Ishikawa (cell line): ENCODE measurements around the gene ARL8B.

Experiments used
- CEBPB ChIP-seq: IDR thresholded peaks from 2 replicates; pipeline ENCODE4 v1.6.1; 2012
- CREB1 ChIP-seq: IDR thresholded peaks from 2 replicates; pipeline ENCODE4 v1.6.1; 2012; ENCODE audit warnings: low read depth
- EGR1 ChIP-seq: IDR thresholded peaks from 2 replicates; pipeline ENCODE4 v1.6.1; 2012
- EP300 ChIP-seq: IDR thresholded peaks from 2 replicates; pipeline ENCODE4 v1.6.1; 2012; ENCODE audit warnings: borderline replicate concordance
- FOXM1 ChIP-seq: IDR thresholded peaks from 2 replicates; pipeline ENCODE4 v1.6.1; 2012; ENCODE audit warnings: low read depth, borderline replicate concordance
- MAX ChIP-seq: IDR thresholded peaks from 2 replicates; pipeline ENCODE4 v1.6.1; 2012
- NFIC ChIP-seq: IDR thresholded peaks from 2 replicates; pipeline ENCODE4 v1.6.1; 2012
- RAD21 ChIP-seq: IDR thresholded peaks from 2 replicates; pipeline ENCODE4 v1.6.1; 2012; ENCODE audit warnings: low read depth
- REST ChIP-seq: IDR thresholded peaks from 2 replicates; pipeline ENCODE4 v1.6.1; 2012; ENCODE audit warnings: low read depth, mild to moderate bottlenecking
- TAF1 ChIP-seq: IDR thresholded peaks from 2 replicates; pipeline ENCODE4 v1.6.1; 2012; ENCODE audit warnings: low read depth, mild to moderate bottlenecking
- TCF12 ChIP-seq: IDR thresholded peaks from 2 replicates; pipeline ENCODE4 v1.6.1; 2012; ENCODE audit warnings: low read depth
- TEAD4 ChIP-seq: IDR thresholded peaks from 2 replicates; pipeline ENCODE4 v1.6.1; 2012
- YY1 ChIP-seq: IDR thresholded peaks from 2 replicates; pipeline ENCODE4 v1.6.1; 2012; ENCODE audit warnings: low read depth
- TF ChIP-seq, protein P1 (sequence below): IDR thresholded peaks from 2 replicates; pipeline ENCODE4 v1.6.1; 2012

DNA sequence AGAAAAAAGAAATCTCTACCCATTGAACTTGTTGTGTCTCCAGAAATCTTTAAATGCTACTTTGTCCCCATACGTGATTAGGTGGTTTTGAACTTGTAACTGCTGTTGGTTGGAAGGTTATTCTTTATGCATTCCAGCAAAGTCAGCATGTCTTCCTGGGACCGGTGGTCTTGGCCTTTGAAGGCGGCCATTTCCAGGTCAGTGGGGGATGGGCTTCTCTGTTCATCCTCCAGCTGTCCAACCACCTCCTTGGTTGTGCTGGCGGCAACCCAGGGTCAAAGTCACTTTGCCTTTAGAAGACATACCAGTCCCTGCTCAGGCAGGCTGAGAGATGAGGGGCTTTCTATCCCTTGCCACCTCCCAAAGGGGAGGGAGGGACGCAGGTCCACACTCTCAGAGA, 37.9 kb upstream of the ARL8B start:
- TF ChIP-seq TEAD4, result no peak
- no peak for TF ChIP-seq NFIC
- no peak for TF ChIP-seq REST
- TF ChIP-seq EGR1, result no peak
- no peak for TF ChIP-seq TCF12
- TF ChIP-seq TAF1, result no peak
- TF ChIP-seq EP300, result no peak
- TF ChIP-seq FOXM1, result no peak
- TF ChIP-seq, protein P1, sequence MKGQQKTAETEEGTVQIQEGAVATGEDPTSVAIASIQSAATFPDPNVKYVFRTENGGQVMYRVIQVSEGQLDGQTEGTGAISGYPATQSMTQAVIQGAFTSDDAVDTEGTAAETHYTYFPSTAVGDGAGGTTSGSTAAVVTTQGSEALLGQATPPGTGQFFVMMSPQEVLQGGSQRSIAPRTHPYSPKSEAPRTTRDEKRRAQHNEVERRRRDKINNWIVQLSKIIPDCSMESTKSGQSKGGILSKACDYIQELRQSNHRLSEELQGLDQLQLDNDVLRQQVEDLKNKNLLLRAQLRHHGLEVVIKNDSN, result no peak
- TF ChIP-seq MAX, result no peak
- TF ChIP-seq CREB1, result no peak
- TF ChIP-seq RAD21, result no peak
- TF ChIP-seq CEBPB, result no peak
- TF ChIP-seq YY1, result no peak
